K562 (cell line): ENCODE measurements around the gene KRT8. TPM values are rescaled to one million over a fixed set of nuclear protein-coding genes. Genes with fewer than 3 reads are reported as not detected.

Experiments
- BACH1 ChIP-seq: fragments of 200-800 bp; sonication (Bioruptor generic); IDR thresholded peaks from 2 replicates; pipeline ENCODE4 v1.6.1; 2016; ENCODE audit warnings: missing genetic modification characterization, missing compliant biosample characterization
- CLOCK ChIP-seq: fragments of 250-450 bp; sonication (Bioruptor Pico); IDR thresholded peaks from 2 replicates; pipeline ENCODE4 v1.4.0; 2020; ENCODE audit warnings: mild to moderate bottlenecking, moderate library complexity, borderline replicate concordance
- ETS1 ChIP-seq: conservative IDR thresholded peaks from 2 replicates; pipeline ENCODE4 v1.6.1; 2011; ENCODE audit warnings: low read depth, mild to moderate bottlenecking, low read length; ENCODE audit not compliant: control insufficient read depth
- GABPB2 ChIP-seq: fragments of 250-450 bp; sonication (Bioruptor Pico); conservative IDR thresholded peaks from 2 replicates; pipeline ENCODE4 v1.5.1; 2021; ENCODE audit warnings: mild to moderate bottlenecking
- HDAC8 ChIP-seq: fragments of 450-650 bp; IDR thresholded peaks from 2 replicates; pipeline ENCODE4 v1.6.1; 2016; ENCODE audit warnings: mild to moderate bottlenecking, missing genetic modification characterization, moderate library complexity, missing compliant biosample characterization
- HEY1 ChIP-seq: fragments of 250-450 bp; sonication (Bioruptor Pico); IDR thresholded peaks from 2 replicates; pipeline ENCODE4 v1.5.0; 2020; ENCODE audit warnings: mild to moderate bottlenecking, moderate library complexity, borderline replicate concordance
- HLTF ChIP-seq: fragments of 450-650 bp; IDR thresholded peaks from 2 replicates; pipeline ENCODE4 v1.6.1; 2016
- KDM5B ChIP-seq: fragments of 200-600 bp; sonication (generic); IDR thresholded peaks from 2 replicates; pipeline ENCODE4 v1.6.1; 2012; ENCODE audit warnings: low read depth, mild to moderate bottlenecking, moderate library complexity, low read length, control low read depth, inconsistent platforms; ENCODE audit not compliant: insufficient replicate concordance
- NONO ChIP-seq, 2 experiments: fragments of 200-400 bp in 1 of 2; fragments of 450-650 bp in 1 of 2; formaldehyde crosslinking in 1 of 2; IDR thresholded peaks; 2 replicates each; pipeline ENCODE4 v1.6.1; 2017; ENCODE audit warnings: low read depth in 2 of 2, mild to moderate bottlenecking in 2 of 2, moderate library complexity in 2 of 2, low read length in 1 of 2
- PATZ1 ChIP-seq: fragments of 250-450 bp; sonication (Bioruptor Pico); IDR thresholded peaks from 2 replicates; pipeline ENCODE4 v1.5.0; 2020; ENCODE audit warnings: mild to moderate bottlenecking, borderline replicate concordance
- RBM17 ChIP-seq: fragments of 200-400 bp; formaldehyde crosslinking; IDR thresholded peaks from 2 replicates; pipeline ENCODE4 v1.6.1; 2017; ENCODE audit warnings: low read depth, mild to moderate bottlenecking, low read length, borderline replicate concordance
- THRB ChIP-seq: fragments of 450-650 bp; formaldehyde crosslinking; conservative IDR thresholded peaks from 2 replicates; pipeline ENCODE4 v1.4.0; 2022; ENCODE audit warnings: mild to moderate bottlenecking, missing genetic modification characterization
- polyA plus RNA-seq, 8 experiments: library from polyadenylated mRNA; depleted of rRNA in 4 of 8; stranded (reverse) in 5 of 8; unstranded in 3 of 8; fragments of >200 nt; fragmentation: Nextera tagmentation in 2 of 8; fragmentation: Illumina TruSeq in 1 of 8; extraction: Ambion mirVana in 2 of 8; extraction: Trizol in 1 of 8; gene quantifications; 2 replicates each; pipeline versions ENCODE4 v1.2.1 to v1.2.3, GENCODE V29; 2011 to 2014; ENCODE audit warnings: inconsistent platforms in 1 of 8, missing spikeins in 1 of 8
- total RNA-seq, 7 experiments: library from RNA; depleted of rRNA in 6 of 7; stranded (reverse); fragments of >200 nt in 6 of 7; fragmentation: Illumina TruSeq in 2 of 7; extraction: Trizol in 2 of 7; gene quantifications; 2 replicates each; pipeline versions ENCODE4 v1.2.1 to v1.2.3, GENCODE V29; 2011 to 2021; ENCODE audit warnings: low replicate concordance in 1 of 7
- TF ChIP-seq, protein P1 (sequence below): sonication (generic); formaldehyde crosslinking; IDR thresholded peaks from 2 replicates; pipeline ENCODE4 v1.8.0; 2022; ENCODE audit warnings: missing genetic modification reagents, mild to moderate bottlenecking, moderate library complexity, borderline replicate concordance
- TF ChIP-seq, protein P2 (sequence below): IDR thresholded peaks from 2 replicates; pipeline ENCODE4 v1.6.1; 2014; ENCODE audit warnings: antibody characterized with exemption
- TF ChIP-seq, protein P3 (sequence below): fragments of 450-650 bp; IDR thresholded peaks from 2 replicates; pipeline ENCODE4 v1.6.1; 2016; ENCODE audit warnings: missing biosample characterization, missing genetic modification characterization

The KRT8 gene
- total and polyA plus RNA-seq, 9 of the 15 experiments (the other 6 are each of a cell fraction or from before 2014, with no cell fraction given): 41.5 to 661 (median 260) TPM

- TF ChIP-seq, protein P1, sequence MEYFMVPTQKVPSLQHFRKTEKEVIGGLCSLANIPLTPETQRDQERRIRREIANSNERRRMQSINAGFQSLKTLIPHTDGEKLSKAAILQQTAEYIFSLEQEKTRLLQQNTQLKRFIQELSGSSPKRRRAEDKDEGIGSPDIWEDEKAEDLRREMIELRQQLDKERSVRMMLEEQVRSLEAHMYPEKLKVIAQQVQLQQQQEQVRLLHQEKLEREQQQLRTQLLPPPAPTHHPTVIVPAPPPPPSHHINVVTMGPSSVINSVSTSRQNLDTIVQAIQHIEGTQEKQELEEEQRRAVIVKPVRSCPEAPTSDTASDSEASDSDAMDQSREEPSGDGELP (CRISPR knock-in tag): no peak
- TF ChIP-seq THRB (CRISPR knock-in tag) (no peak), RBM17 (no peak), CLOCK (CRISPR knock-in tag) (no peak), BACH1 (tag) (no peak), HLTF (no peak), GABPB2 (CRISPR knock-in tag) (no peak), PATZ1 (no peak), KDM5B (no peak), HEY1 (CRISPR knock-in tag) (no peak), ETS1 (no peak), HDAC8 (tag) (no peak), NONO (IDR thresholded peaks at IDR 0.05; ENCODE audit: low read depth in 2 of 2, low read length in 1 of 2) (peak in 1 of 2 experiments; percentile 32; a peak in 1 of 4 replicates)
- TF ChIP-seq, protein P2, sequence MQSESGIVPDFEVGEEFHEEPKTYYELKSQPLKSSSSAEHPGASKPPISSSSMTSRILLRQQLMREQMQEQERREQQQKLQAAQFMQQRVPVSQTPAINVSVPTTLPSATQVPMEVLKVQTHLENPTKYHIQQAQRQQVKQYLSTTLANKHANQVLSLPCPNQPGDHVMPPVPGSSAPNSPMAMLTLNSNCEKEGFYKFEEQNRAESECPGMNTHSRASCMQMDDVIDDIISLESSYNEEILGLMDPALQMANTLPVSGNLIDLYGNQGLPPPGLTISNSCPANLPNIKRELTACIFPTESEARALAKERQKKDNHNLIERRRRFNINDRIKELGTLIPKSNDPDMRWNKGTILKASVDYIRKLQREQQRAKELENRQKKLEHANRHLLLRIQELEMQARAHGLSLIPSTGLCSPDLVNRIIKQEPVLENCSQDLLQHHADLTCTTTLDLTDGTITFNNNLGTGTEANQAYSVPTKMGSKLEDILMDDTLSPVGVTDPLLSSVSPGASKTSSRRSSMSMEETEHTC: no peak
- TF ChIP-seq, protein P3, sequence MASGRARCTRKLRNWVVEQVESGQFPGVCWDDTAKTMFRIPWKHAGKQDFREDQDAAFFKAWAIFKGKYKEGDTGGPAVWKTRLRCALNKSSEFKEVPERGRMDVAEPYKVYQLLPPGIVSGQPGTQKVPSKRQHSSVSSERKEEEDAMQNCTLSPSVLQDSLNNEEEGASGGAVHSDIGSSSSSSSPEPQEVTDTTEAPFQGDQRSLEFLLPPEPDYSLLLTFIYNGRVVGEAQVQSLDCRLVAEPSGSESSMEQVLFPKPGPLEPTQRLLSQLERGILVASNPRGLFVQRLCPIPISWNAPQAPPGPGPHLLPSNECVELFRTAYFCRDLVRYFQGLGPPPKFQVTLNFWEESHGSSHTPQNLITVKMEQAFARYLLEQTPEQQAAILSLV: no peak
Measured at GRCh38 chr12:52903285-52903854, 1.5 kb downstream of the KRT8 start (continued).
